ENCODE results near the gene JAKMIP1. TPM values are rescaled to one million over a fixed set of nuclear protein-coding genes. Genes with fewer than 3 reads are reported as not detected.

The JAKMIP1 gene
- total RNA-seq, 1 donor from 2014 or later: 0.76 TPM

DNA sequence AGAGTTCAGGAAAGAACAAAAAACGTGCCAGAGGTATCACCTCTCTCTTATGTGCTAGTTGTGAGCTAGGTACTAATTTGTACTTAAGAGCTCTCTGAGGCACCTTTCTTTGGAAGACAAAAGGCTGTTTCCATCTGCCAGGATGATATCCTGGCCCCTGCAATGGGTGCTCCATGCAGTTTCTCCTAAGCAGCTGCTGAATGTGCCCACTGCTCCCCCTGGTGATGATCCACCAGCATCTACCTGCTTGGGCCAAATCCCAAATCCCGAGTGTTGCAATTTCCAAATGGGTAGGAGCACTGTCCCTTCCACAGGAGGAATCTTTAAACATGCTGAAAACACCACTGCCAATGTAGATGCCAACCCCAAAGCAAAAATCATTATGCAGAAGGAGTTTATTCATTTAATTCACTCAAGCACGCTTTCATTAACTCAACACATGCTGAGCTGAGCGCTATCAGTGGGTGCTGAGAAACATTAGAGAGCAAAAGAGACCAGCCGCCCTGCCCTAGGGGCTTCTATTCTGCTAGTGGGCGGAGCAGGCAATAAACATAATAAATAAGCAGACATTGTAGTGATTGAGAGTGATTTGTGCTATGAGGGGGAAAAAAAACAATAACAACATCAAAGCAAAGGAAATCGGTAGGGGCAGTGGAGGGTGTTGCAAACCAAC is 112.5 kb downstream of the JAKMIP1 start:
- intact Hi-C loops (cut with DNase I): no loop called here
- DNase-seq (ENCODE audit: low spot score) (no peak), ATAC-seq (no peak)

DNA sequence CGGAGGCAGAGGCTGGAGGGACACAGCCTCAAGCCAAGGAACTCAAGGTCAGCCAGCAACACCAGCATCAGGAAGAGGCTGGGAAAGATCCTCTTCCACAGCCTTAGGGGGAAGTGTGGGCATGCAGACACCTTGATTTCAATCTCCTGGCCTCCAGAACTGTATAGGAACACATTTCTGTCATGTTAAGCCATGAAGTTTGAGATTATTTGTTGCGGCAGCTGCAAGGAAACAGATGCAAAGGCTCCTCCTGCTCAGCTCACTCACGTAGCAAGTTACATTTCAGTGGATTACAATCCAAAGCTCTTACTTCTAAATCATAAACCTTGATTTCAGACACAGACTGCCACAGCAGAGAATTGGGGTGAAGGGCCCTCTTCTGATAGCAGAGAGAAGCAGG is 113.5 kb downstream of the JAKMIP1 start:
- intact Hi-C loops (cut with DNase I): no loop called here
- ATAC-seq: no peak
- no peak for DNase-seq (ENCODE audit: low spot score)

DNA sequence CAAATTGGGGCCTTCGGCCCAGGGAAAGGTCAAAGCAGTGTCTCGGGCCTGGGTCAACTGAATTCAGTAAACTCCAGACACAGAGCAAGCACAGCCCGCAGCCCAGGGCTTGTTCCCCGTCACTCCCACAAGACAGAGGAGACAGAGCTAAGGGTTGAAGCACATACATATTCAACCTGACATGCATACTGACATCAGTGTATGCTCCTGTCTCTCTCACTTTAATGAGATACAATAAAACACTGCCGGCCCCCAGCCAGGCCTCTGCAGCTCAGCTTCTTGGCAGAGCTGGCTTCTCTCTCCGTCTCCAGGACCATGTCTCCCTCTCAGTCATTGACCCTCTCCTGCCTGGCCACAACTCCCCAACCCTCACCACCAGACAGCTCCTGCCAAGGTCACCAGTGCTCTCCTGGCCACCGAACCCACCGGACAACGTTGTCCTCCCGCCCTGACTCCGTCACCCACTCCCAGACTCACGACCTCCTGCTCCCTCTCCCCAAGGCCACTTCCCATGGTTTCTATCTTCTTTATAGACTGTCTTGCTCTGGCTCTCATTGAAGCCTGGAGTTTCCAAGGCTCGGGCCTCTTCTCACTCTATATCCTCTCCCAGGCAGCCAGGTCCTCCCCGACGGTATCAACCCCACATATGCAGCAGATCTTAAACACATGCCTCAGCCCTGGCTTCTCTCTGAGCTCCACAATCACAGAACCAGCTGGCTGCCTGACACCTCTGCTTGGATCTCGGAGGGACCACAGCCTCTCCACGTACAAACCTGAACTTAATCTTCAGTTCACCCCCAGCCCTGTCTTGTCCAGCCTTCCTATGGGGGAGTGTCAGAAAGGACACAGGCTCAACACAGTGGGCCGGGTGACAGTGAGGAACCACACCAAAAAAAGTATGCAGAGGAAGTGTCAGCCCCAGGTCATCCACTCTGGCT is 114.4 kb downstream of the JAKMIP1 start:
- no peak for ATAC-seq
- no peak for DNase-seq (ENCODE audit: low spot score)
- intact Hi-C loops (cut with DNase I): no loop called here

DNA sequence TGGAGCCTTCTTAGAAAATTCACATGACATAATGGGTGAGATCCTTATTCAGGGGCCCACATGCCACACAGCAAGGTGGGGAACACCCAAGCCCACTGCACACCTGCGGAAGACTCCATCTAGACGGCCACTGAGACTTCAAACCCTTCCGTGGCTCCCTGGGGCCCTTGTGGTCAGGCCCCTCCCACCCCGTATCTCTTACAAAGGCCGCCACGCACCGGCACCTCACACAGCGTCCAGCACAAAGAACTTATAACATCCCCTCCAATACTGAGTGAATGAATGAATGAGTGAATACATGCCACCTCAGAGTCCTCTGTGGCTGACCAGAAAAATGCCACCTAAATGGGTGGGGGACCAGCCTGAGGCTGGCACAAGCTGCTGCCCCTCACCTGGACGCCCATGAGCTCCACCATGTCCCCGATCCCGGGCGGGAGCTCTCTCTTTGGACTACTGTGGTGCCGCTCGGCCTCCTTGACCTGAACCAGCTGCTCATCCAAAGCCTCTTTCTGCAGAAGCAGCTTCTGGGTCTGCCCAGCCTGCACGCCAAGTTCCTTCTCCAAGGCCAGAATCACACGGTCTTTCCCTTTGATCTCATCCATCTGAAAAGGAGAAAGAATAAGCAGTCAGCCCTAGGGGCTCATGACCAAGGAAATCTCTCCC is 115.2 kb downstream of the JAKMIP1 start:
- intact Hi-C loops (cut with DNase I): no loop called here
- DNase-seq (ENCODE audit: low spot score) (no peak), ATAC-seq (no peak)

DNA sequence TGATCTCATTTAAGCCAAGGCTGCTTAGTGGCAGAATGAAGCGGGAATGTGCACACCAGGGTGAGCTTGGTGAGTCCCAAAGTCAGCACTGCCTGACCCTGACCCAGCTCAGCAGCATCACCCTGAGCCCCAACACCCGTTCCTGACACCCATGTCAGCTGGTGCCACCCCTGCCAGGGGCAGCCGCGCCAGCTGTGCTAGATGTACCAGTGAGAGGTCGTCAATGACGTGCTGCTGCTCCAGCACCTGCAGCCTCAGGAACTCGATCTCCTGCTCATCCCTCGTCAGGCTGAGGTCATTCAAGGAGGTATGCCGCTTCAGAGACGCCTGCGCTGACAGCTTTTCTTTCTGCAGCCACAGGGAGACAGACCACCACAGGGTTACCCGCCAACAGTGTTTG is 120.4 kb downstream of the JAKMIP1 start:
- no peak for ATAC-seq

DNA sequence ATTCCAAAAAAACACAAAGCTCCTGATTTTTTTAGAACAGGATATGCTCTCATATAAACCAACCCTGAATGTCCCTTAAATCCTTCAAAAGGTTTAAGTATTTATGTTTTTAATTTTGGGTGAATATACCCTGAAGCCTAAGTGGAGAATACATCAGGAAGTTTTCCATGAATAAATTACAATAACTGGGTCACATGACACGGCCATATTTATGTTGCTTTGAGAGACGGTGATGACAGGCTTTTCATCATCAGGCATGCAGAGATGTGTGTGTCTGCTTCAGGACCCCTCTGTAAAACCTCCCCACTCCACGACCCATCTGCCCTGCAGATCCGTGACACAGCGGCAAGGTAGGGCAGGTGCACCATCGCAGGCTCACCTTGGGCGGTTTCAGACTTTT is 121.8 kb downstream of the JAKMIP1 start:
- ATAC-seq: no peak
- intact Hi-C loops (cut with DNase I): no loop called here
- no peak for DNase-seq (ENCODE audit: low spot score)

More for the DNA sequence above, 120.4 kb downstream of the JAKMIP1 start:
- DNase-seq (ENCODE audit: low spot score): no peak
- intact Hi-C loops (cut with DNase I): no loop called here

DNA sequence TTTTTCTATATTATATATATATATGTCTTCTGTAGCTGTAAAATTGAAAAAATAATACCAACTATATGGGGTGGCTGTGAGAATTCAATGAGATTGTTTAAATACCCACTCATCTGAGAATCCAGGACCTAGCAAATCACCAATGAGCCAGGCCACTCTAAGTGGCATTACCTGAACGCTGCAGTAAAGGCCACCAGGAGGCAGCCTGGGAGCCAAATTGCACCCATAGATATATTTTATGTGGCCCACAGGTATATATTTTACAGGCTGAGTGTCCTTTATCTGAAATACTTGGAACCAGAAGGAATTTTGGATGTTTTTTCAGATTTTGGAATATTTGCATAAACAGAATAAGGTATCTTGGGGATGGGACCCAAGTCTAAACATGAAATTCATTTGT is 124.0 kb downstream of the JAKMIP1 start:
- ATAC-seq: no peak
- no peak for DNase-seq (ENCODE audit: low spot score)
- intact Hi-C loops (cut with DNase I): no loop called here

DNA sequence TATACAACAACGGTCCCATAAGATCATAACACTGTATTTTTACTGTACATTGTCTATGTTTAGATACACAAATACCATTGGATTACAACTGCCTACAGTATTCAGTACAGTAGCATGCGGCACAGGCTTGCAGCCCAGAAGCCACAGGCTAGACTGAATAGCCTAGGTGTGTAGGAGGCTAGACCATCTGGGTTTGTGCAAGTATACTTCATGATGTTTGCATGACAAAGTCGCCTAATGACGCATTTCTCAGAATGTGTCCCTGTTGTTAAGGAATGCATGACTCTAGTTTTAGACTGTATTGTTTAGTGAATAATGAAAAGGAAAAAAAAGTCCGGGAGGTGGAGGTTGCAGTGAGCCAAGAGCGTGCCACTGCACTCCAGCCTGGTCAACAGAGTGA is 125.6 kb downstream of the JAKMIP1 start:
- DNase-seq (ENCODE audit: low spot score) (no peak), ATAC-seq (no peak)
- intact Hi-C loops (cut with DNase I): no loop called here

DNA sequence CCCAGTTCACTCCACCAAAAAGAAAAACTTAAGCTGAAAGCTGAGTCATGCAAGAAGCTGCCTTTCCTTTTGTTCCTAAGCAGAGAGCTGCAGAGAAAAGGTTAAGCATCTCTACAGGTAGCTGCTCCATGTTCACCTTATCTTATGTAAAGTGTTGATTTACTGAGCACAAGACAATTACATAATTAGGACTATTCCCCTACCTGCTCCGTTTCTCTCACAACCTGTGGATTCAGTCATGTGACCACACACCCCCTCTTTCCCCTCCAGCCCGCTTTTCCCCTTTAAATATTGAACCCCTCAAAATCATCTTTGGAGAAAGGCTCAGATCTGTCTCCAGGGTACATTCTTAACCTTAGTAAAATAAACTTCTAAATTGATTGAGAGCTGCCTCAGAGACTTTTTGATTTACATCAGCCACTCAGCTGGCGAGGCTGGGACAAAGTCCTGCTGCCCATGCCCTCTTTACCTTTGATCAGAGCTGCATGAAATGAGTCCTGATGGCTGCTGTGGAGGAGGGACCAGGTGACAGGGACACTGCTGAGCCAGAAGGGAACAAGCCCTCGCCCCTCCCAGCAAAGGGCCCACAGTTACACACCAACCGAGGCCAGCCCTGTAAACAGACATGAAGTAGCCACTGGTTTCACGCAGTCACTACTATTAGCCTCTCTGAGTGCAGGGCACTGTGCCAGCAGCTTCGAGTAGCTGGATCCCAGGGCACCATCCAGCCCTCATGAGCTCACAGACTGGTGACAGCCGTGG is 128.2 kb downstream of the JAKMIP1 start:
- ATAC-seq: no peak

DNA sequence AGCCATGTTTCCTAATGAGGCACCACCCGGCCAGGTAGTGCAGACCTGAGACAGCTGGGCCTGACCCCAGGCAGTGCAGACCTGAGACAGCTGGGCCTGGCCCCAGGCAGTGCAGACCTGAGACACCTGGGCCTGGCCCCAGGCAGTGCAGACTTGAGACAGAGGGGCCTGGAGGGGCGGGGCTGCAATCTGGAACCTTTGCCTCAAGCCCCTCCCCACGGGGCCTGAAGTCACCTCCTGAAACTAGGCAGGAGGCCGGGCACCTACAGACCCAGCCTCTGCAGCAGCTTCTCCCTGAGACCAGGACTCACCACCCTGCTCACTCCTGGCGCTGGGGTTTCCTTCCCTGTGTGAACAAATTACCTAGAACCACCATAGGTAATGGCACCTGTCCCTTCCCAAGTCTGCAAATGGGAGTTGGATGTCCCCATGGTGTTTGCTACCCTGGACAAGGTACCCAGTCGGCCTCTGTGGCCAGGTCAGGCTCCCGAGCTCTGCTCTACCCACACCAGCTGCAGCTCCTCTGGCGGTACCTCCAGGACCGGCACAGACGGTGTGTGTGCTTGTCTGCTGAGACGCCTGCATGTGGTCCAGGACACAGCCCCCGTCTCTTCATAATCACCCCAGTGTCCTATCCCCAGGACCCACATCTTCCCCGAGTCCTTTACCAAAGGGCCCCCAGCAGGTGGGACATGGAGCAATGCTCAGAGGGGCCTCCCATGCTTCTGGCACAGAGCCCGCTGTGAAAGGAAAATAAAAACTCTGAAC is 129.0 kb downstream of the JAKMIP1 start:
- intact Hi-C loops (cut with DNase I): no loop called here
- DNase-seq (ENCODE audit: low spot score) (no peak), ATAC-seq (no peak)

More for the DNA sequence above, 128.2 kb downstream of the JAKMIP1 start:
- intact Hi-C loops (cut with DNase I): no loop called here
- no peak for DNase-seq (ENCODE audit: low spot score)

DNA sequence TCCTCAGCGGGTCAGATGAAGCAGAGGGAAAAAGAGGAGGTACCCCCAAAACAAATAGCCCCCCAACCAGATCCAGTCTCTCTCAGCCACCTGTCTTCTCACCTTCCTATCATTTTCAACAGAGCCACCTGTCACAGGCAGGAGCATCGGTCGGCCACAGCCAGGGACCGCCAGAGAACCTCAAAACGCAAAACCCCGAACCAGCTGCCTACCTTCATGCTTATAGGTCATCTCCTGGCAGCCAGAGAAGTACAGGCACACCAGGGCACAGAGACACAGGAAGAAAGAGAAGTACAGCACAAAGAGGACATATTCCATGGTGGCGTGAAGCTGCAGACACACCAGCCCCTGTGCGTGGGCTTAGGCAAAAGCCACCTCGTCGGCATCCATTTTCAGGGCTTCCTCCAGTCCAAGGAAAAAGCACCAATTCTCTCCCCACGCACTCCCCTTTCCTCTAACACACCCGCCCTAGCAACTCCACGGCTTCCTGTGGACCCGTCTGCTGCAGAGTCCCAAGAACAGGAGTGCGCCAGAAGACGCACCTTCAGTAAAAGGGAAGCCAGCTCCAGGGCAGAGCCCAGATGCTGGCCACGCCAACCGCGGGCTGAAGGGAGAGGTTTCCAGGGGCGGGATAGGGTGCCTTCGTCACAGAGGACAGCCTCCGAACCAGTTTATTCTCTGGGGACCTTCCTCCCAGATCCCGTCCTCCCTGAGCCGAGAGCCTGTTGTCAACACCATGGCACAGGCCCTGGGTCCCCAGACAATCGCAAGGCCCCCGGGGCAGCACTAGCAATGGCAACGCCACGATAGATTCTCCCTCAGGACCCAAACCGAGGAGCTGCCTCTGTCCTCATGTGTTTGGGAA is 130.3 kb downstream of the JAKMIP1 start:
- DNase-seq (ENCODE audit: low spot score) (no peak), ATAC-seq (no peak)
- intact Hi-C loops (cut with DNase I): no loop called here

DNA sequence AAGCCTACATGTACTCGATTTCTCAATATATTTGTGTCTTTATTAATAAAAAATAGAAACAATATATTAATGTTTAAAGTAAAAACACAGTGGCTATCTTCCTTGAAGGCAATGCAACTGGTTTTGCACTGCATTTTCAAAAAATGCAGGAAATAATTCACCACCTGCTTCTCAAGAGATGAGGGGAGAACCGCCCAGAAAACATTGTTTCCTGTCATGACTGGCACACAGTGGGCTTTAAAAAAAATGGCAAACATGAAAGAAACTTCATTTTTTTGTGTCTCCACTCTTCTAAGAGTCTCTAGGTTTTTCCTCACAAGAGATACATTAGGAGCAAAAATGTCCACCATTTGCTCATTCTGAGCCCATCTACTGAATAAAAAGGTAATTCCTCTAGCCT is 131.4 kb downstream of the JAKMIP1 start:
- ATAC-seq: no peak
- no peak for DNase-seq (ENCODE audit: low spot score)
- intact Hi-C loops (cut with DNase I): no loop called here

DNA sequence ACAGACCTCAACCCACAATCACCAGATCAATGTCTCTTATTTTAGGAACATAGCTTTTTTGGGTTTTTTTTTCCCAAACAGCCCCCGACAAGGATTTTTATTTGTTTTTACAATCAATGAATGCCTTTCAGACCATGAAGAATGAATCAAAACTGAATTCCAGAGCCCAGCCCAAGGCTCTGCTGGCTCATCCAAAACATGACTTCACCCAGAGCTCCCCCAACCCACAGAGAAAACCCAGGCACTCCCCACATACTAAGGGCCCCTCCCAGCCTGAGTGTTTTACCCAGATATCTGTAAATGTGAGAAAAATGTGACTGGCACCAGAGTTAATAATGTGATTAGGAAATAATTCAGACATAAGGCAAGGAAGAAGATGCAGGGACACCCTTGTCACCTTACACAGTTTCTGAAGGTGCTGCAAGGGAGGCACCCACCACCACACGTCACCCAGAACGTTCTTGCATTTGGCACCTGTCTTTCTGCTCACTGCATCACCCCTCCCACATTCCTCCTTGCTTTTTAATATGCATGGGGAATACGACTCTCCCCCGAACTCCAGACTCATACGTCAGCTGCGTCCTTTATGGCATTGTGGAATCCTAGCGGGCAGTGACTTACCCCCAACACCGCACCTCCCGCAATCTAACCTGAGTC is 134.3 kb downstream of the JAKMIP1 start:
- DNase-seq (ENCODE audit: low spot score) (no peak), ATAC-seq (no peak)
- intact Hi-C loops (cut with DNase I): no loop called here

DNA sequence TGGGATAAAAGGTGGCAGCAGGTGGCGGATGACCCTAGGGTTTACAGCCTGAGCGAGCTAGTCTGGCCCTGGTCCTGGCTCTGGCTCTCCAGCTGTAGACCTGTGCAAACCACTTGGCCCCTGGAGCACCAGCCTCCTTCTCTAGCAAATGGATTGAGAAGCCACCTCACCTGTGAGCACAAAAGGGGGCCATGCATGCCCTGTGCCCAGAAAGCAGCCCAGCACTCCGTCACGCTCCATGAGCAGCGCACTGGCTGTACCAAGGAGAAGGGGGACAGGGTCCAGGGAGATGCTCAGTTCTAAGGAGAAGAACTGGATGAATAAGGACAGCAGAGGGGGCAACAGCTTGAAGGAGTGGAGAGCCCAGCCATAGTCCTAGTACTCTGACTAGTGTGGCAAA is 135.2 kb downstream of the JAKMIP1 start:
- no peak for ATAC-seq

DNA sequence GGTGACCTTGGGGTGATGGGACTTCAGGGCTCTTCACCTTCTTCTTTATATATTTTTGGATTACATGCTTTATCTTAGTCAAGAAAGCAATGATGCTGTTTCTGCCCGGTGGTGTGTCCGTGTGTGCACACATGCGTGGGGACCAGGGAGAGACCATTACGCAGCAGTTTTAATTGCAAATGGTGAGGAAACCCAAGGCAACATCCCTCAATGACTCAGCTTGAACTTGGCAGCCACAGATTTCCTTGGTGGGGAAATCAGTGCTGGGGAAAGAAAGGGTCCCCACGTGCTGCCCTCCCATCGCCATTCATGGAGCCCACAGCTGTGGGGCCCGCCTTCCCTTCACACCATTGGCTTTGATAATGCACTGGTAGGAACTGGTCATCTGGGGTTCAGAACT is 136.0 kb downstream of the JAKMIP1 start:
- DNase-seq (ENCODE audit: low spot score) (no peak), ATAC-seq (no peak)
- intact Hi-C loops (cut with DNase I): no loop called here

More for the DNA sequence above, 135.2 kb downstream of the JAKMIP1 start:
- no peak for DNase-seq (ENCODE audit: low spot score)
- intact Hi-C loops (cut with DNase I): no loop called here

DNA sequence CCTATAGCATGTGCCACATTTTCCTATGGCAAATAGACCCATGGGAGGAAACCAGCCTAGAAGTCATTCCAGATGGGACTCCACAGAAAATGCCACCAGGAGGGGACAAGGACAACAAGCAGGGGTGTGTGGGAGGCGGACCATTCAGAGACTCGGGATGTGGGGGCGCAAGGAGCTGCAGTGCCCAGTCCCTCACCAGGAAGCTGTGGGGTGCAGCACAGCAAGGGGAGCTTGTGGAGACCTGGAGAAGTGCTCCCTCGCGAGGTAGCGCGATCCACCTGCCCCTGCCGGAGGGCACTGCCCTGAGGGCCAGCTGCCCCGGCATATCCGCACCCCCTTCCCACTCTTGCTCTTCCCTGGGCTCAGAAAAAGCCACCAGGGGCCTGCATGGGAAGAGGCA is 136.7 kb downstream of the JAKMIP1 start:
- intact Hi-C loops (cut with DNase I): no loop called here
- DNase-seq (ENCODE audit: low spot score): no peak

DNA sequence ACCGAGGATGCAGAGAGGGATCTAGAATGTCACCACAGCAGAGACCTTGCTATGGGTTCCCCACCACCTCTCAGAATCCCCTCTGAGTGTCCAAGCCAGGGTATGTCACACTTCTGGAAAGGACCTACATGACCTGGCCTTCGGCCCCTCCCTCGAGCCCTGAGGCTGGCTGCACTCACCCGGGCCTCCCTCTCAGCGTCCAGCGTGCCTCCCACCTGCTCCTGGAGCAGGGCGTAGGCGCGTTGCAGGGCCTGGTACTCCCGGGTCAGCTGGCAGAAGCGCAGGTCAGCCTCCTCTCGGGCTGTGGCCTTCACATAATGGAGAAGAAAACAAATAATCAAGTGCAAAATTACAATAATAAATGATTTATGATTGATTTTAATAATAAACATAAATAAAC is 138.2 kb downstream of the JAKMIP1 start:
- no peak for ATAC-seq
- intact Hi-C loops (cut with DNase I): no loop called here
- no peak for DNase-seq (ENCODE audit: low spot score)

More for the DNA sequence above, 136.7 kb downstream of the JAKMIP1 start:
- ATAC-seq: no peak
